ENCODE data around the gene FBXL16.

DNA sequence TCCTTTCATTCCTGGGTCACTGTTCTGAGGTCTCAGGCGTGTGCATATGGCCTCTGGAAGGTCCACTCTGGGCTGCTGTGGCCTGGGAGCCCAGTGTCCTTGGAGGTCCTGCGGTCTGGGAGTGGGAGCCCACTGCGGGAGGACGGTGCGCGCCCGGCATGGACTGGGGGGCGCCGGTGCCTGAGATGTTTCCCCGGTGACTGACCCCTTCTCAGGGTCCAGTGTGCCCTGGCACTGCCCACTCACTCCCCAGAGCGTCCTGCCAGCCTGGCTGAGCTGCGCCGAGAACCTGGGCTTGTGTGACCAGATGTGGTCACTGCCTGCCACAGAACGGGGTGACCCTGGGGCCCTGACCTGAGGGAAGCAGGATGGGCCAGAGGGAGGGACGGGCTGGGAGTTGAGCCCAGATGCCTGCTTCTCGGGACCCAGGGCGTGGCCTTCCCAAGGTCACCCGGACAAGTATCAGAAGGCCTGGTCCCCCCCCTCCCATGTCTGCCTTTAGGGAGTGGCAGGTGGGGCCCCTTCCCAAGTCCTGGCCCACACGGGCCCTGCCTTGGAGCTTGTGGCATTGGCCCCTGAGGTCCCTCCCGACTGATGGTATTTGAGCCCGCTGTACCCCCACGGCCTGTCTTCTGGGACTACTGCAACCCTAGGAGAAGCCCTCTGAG, 31.3 kb downstream of the FBXL16 start:
- no peak for TF ChIP-seq EZH2 (IDR thresholded peaks at IDR 0.05; ENCODE audit: low read depth, unreplicated experiment)
- TF ChIP-seq, protein P1, sequence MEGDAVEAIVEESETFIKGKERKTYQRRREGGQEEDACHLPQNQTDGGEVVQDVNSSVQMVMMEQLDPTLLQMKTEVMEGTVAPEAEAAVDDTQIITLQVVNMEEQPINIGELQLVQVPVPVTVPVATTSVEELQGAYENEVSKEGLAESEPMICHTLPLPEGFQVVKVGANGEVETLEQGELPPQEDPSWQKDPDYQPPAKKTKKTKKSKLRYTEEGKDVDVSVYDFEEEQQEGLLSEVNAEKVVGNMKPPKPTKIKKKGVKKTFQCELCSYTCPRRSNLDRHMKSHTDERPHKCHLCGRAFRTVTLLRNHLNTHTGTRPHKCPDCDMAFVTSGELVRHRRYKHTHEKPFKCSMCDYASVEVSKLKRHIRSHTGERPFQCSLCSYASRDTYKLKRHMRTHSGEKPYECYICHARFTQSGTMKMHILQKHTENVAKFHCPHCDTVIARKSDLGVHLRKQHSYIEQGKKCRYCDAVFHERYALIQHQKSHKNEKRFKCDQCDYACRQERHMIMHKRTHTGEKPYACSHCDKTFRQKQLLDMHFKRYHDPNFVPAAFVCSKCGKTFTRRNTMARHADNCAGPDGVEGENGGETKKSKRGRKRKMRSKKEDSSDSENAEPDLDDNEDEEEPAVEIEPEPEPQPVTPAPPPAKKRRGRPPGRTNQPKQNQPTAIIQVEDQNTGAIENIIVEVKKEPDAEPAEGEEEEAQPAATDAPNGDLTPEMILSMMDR (conservative IDR thresholded peaks at IDR 0.05; ENCODE audit: low read depth in 2 of 2): no peak
- TF ChIP-seq POLR2AphosphoS5 (IDR thresholded peaks at IDR 0.05; ENCODE audit: low read depth): no peak
- no peak for TF ChIP-seq EZH2phosphoT487 (IDR thresholded peaks at IDR 0.05; ENCODE audit: unreplicated experiment)
- TF ChIP-seq, protein P2, sequence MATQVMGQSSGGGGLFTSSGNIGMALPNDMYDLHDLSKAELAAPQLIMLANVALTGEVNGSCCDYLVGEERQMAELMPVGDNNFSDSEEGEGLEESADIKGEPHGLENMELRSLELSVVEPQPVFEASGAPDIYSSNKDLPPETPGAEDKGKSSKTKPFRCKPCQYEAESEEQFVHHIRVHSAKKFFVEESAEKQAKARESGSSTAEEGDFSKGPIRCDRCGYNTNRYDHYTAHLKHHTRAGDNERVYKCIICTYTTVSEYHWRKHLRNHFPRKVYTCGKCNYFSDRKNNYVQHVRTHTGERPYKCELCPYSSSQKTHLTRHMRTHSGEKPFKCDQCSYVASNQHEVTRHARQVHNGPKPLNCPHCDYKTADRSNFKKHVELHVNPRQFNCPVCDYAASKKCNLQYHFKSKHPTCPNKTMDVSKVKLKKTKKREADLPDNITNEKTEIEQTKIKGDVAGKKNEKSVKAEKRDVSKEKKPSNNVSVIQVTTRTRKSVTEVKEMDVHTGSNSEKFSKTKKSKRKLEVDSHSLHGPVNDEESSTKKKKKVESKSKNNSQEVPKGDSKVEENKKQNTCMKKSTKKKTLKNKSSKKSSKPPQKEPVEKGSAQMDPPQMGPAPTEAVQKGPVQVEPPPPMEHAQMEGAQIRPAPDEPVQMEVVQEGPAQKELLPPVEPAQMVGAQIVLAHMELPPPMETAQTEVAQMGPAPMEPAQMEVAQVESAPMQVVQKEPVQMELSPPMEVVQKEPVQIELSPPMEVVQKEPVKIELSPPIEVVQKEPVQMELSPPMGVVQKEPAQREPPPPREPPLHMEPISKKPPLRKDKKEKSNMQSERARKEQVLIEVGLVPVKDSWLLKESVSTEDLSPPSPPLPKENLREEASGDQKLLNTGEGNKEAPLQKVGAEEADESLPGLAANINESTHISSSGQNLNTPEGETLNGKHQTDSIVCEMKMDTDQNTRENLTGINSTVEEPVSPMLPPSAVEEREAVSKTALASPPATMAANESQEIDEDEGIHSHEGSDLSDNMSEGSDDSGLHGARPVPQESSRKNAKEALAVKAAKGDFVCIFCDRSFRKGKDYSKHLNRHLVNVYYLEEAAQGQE (IDR thresholded peaks at IDR 0.05; ENCODE audit: unreplicated experiment): no peak
- no peak for TF ChIP-seq CREB1 (CRISPR knock-in tag; IDR thresholded peaks at IDR 0.05; ENCODE audit: low read depth)
- TF ChIP-seq, protein P3, sequence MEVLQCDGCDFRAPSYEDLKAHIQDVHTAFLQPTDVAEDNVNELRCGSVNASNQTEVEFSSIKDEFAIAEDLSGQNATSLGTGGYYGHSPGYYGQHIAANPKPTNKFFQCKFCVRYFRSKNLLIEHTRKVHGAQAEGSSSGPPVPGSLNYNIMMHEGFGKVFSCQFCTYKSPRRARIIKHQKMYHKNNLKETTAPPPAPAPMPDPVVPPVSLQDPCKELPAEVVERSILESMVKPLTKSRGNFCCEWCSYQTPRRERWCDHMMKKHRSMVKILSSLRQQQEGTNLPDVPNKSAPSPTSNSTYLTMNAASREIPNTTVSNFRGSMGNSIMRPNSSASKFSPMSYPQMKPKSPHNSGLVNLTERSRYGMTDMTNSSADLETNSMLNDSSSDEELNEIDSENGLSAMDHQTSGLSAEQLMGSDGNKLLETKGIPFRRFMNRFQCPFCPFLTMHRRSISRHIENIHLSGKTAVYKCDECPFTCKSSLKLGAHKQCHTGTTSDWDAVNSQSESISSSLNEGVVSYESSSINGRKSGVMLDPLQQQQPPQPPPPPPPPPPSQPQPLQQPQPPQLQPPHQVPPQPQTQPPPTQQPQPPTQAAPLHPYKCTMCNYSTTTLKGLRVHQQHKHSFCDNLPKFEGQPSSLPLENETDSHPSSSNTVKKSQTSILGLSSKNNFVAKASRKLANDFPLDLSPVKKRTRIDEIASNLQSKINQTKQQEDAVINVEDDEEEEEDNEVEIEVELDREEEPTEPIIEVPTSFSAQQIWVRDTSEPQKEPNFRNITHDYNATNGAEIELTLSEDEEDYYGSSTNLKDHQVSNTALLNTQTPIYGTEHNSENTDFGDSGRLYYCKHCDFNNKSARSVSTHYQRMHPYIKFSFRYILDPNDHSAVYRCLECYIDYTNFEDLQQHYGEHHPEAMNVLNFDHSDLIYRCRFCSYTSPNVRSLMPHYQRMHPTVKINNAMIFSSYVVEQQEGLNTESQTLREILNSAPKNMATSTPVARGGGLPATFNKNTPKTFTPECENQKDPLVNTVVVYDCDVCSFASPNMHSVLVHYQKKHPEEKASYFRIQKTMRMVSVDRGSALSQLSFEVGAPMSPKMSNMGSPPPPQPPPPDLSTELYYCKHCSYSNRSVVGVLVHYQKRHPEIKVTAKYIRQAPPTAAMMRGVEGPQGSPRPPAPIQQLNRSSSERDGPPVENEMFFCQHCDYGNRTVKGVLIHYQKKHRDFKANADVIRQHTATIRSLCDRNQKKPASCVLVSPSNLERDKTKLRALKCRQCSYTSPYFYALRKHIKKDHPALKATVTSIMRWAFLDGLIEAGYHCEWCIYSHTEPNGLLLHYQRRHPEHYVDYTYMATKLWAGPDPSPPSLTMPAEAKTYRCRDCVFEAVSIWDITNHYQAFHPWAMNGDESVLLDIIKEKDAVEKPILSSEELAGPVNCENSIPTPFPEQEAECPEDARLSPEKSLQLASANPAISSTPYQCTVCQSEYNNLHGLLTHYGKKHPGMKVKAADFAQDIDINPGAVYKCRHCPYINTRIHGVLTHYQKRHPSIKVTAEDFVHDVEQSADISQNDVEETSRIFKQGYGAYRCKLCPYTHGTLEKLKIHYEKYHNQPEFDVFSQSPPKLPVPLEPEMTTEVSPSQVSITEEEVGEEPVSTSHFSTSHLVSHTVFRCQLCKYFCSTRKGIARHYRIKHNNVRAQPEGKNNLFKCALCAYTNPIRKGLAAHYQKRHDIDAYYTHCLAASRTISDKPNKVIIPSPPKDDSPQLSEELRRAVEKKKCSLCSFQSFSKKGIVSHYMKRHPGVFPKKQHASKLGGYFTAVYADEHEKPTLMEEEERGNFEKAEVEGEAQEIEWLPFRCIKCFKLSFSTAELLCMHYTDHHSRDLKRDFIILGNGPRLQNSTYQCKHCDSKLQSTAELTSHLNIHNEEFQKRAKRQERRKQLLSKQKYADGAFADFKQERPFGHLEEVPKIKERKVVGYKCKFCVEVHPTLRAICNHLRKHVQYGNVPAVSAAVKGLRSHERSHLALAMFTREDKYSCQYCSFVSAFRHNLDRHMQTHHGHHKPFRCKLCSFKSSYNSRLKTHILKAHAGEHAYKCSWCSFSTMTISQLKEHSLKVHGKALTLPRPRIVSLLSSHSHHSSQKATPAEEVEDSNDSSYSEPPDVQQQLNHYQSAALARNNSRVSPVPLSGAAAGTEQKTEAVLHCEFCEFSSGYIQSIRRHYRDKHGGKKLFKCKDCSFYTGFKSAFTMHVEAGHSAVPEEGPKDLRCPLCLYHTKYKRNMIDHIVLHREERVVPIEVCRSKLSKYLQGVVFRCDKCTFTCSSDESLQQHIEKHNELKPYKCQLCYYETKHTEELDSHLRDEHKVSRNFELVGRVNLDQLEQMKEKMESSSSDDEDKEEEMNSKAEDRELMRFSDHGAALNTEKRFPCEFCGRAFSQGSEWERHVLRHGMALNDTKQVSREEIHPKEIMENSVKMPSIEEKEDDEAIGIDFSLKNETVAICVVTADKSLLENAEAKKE (CRISPR knock-in tag; IDR thresholded peaks at IDR 0.05): no peak
- no peak for TF ChIP-seq JUNB (IDR thresholded peaks at IDR 0.05; ENCODE audit: unreplicated experiment)
- no peak for TF ChIP-seq ZNF114 (CRISPR knock-in tag; IDR thresholded peaks at IDR 0.05)
- TF ChIP-seq, protein P4, sequence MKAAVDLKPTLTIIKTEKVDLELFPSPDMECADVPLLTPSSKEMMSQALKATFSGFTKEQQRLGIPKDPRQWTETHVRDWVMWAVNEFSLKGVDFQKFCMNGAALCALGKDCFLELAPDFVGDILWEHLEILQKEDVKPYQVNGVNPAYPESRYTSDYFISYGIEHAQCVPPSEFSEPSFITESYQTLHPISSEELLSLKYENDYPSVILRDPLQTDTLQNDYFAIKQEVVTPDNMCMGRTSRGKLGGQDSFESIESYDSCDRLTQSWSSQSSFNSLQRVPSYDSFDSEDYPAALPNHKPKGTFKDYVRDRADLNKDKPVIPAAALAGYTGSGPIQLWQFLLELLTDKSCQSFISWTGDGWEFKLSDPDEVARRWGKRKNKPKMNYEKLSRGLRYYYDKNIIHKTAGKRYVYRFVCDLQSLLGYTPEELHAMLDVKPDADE (IDR thresholded peaks at IDR 0.05): no peak

Data from GM23338 (cell line).